ENCODE measurements around the gene UBE4A.

The UBE4A gene
- 133 to 169 (median 163) reads per million in 4 donors for total RNA-seq

- DNase-seq = peak; percentile 88 to 98 (median 94)
Observed at GRCh38 chr11:118359295-118359958, at the start of gene UBE4A. Gene UBE4A (plus strand): TSS chr11:118359600. CDS start chr11:118365081, 5,481 bp downstream.

GRCh38 chr11:118310271-118310670, 49.1 kb upstream of the UBE4A start:
- DNase-seq = no peak

GRCh38 chr11:118310781-118311485, 48.5 kb upstream of the UBE4A start:
- no peak for DNase-seq

- no peak for DNase-seq
Observed at GRCh38 chr11:118311518-118311917, 47.9 kb upstream of the UBE4A start.

- DNase-seq = no peak
Observed at GRCh38 chr11:118312328-118312727, 47.1 kb upstream of the UBE4A start.

GRCh38 chr11:118313242-118313641, 46.2 kb upstream of the UBE4A start:
- DNase-seq = no peak

- DNase-seq = no peak
Observed at GRCh38 chr11:118314988-118315411, 44.4 kb upstream of the UBE4A start.

- DNase-seq = no peak
Observed at GRCh38 chr11:118318124-118318523, 41.3 kb upstream of the UBE4A start.

GRCh38 chr11:118318581-118319336, 40.6 kb upstream of the UBE4A start:
- no peak for DNase-seq

GRCh38 chr11:118319337-118319707, 40.1 kb upstream of the UBE4A start:
- DNase-seq = no peak

- no peak for DNase-seq
Observed at GRCh38 chr11:118320515-118320914, 38.9 kb upstream of the UBE4A start.

- no peak for DNase-seq
Observed at GRCh38 chr11:118321386-118322082, 37.9 kb upstream of the UBE4A start.

- no peak for DNase-seq
Observed at GRCh38 chr11:118322721-118323120, 36.7 kb upstream of the UBE4A start.

GRCh38 chr11:118325283-118325682, 34.1 kb upstream of the UBE4A start:
- DNase-seq = no peak

- DNase-seq = no peak
Observed at GRCh38 chr11:118328745-118329144, 30.7 kb upstream of the UBE4A start.

GRCh38 chr11:118334745-118335144, 24.7 kb upstream of the UBE4A start:
- DNase-seq = no peak

- peak; percentile 72 to 92 (median 84) for DNase-seq
Observed at GRCh38 chr11:118338637-118339061, 20.8 kb upstream of the UBE4A start.

- DNase-seq = peak in 1 of 5 donors; percentile 30
Observed at GRCh38 chr11:118339281-118339961, 20.0 kb upstream of the UBE4A start.

- no peak for DNase-seq
Observed at GRCh38 chr11:118340449-118340848, 19.0 kb upstream of the UBE4A start.

- DNase-seq = no peak
Observed at GRCh38 chr11:118341261-118341660, 18.1 kb upstream of the UBE4A start.

- DNase-seq = peak in 1 of 5 donors; percentile 46
Observed at GRCh38 chr11:118341815-118342489, 17.4 kb upstream of the UBE4A start.

Data from T-helper 1 cell (primary cell).